ENCODE results near the gene ELAC2.

DNA sequence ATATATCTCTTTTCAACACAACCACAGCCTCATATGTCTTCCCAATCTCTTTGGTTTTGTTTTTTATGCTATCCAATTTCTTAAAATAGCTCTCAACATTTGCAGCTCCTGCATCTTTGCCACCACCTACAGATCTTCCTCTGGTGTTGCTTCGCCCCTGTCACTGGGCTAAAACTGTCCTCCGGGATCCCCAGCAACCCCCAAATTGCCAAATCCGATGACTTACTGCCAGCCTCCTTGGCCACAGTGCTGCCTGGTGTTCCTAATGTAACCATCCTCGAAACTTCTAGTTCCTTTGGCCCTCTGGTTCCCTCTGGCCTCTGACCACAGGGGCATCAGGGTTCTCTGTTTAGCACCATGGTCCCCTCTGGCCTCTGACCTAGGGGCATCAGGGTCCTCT, 70.8 kb downstream of the ELAC2 start:
- TF ChIP-seq, protein P1, sequence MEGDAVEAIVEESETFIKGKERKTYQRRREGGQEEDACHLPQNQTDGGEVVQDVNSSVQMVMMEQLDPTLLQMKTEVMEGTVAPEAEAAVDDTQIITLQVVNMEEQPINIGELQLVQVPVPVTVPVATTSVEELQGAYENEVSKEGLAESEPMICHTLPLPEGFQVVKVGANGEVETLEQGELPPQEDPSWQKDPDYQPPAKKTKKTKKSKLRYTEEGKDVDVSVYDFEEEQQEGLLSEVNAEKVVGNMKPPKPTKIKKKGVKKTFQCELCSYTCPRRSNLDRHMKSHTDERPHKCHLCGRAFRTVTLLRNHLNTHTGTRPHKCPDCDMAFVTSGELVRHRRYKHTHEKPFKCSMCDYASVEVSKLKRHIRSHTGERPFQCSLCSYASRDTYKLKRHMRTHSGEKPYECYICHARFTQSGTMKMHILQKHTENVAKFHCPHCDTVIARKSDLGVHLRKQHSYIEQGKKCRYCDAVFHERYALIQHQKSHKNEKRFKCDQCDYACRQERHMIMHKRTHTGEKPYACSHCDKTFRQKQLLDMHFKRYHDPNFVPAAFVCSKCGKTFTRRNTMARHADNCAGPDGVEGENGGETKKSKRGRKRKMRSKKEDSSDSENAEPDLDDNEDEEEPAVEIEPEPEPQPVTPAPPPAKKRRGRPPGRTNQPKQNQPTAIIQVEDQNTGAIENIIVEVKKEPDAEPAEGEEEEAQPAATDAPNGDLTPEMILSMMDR (IDR thresholded peaks at IDR 0.05 in 8 of 11, conservative IDR thresholded peaks at IDR 0.05 in 3 of 11), result no peak
- no peak for TF ChIP-seq POLR2A (IDR thresholded peaks at IDR 0.05)

Data from spleen (tissue), 7 donors.